Measurements from ENCODE around the gene MRPS27.

MRPS27 gene

GRCh38 chr5:72237415-72237814 lies 82.6 kb downstream of the MRPS27 start:
- H2AK5ac ChIP-seq (ENCODE audit: low read depth, low read length): no peak overlapping the region
- no CpG with 5 or more reads among the region's 2 CpGs for WGBS, 2 donors (ENCODE audit: extremely low coverage in 2 of 2, insufficient read length in 2 of 2, insufficient replicate concordance in 1 of 2)

DNA sequence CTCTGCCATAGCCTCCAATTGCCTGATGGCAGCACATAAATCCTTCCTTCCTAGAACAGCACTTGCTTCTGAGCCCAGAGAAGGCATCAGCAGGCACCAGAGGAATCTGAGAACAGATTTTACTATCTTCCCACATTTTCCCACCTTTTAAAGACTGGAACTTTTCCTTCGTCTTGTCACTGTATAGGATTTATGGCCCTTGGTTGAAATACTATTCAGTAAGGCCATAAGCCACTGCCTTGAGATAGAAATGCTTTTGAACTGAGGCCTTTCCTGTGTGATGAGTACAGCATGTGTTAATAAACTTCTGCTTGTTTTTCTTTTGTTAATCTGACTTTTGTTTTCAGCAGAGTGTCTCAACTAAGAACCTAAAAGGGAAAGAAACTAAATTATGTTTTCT lies 84.3 kb downstream of the MRPS27 start:
- peaks cover 7 to 53% of the 10 kb centered on the region in 2 donors for H3K36me3 ChIP-seq (replicated peaks in 1 of 2; ENCODE audit: control insufficient read depth in 2 of 2, insufficient read depth in 2 of 2, low read length in 2 of 2)
- H3K9ac ChIP-seq (ENCODE audit: low read depth, low read length, poor library complexity): no peak overlapping the region
- no peaks in the 10 kb centered on the region for H3K9me3 ChIP-seq (replicated peaks in 1 of 2; ENCODE audit: control insufficient read depth in 2 of 2, insufficient read depth in 1 of 2, low read depth in 1 of 2, low read length in 2 of 2)
- no peak overlapping the region for H3K23ac ChIP-seq (ENCODE audit: low read depth, low read length, poor library complexity)
- peaks cover 4 to 8% of the 10 kb centered on the region in 2 donors for H3K4me1 ChIP-seq (ENCODE audit: control insufficient read depth in 2 of 2, insufficient read depth in 1 of 2, low read depth in 1 of 2, low read length in 2 of 2)
- H2BK12ac ChIP-seq (ENCODE audit: low read length): no peak overlapping the region
- H3K4ac ChIP-seq (ENCODE audit: low read length): no peak overlapping the region
- H4K8ac ChIP-seq (ENCODE audit: low read depth, low read length): no peak overlapping the region
- no peak overlapping the region for H3K4me3 ChIP-seq (ENCODE audit: low read length in 2 of 2)
- H2AFZ ChIP-seq (ENCODE audit: low read length): no peak overlapping the region
- no peak overlapping the region for H2BK5ac ChIP-seq (ENCODE audit: low read length)
- no peak overlapping the region for H3K18ac ChIP-seq (ENCODE audit: low read length)
- no peaks in the 10 kb centered on the region for H3K27me3 ChIP-seq (ENCODE audit: control insufficient read depth in 3 of 3, insufficient read depth in 3 of 3, low read depth in 1 of 3, low read length in 3 of 3)
- no peak overlapping the region for H2BK120ac ChIP-seq (ENCODE audit: low read depth, low read length)
- no CpG with 5 or more reads among the region's 1 CpG for WGBS, 2 donors (ENCODE audit: extremely low coverage in 2 of 2, insufficient read length in 2 of 2, insufficient replicate concordance in 1 of 2)
- H3K4me2 ChIP-seq (ENCODE audit: insufficient read depth, low read length, poor library complexity, severe bottlenecking): no peak overlapping the region
- H4K91ac ChIP-seq (ENCODE audit: low read depth, low read length, poor library complexity): no peak overlapping the region
- H2BK15ac ChIP-seq (ENCODE audit: low read length): no peak overlapping the region
- H2AK5ac ChIP-seq (ENCODE audit: low read depth, low read length): no peak overlapping the region
- no peak overlapping the region for H3K27ac ChIP-seq (replicated peaks; ENCODE audit: low read length)
- no peak for DNase-seq (ENCODE audit: low spot score)
- H3K79me1 ChIP-seq (ENCODE audit: low read depth, low read length): no peaks in the 10 kb centered on the region
- no peak overlapping the region for H3K14ac ChIP-seq (ENCODE audit: low read length)

More at GRCh38 chr5:72237415-72237814, 82.6 kb downstream of the MRPS27 start:
- H3K18ac ChIP-seq (ENCODE audit: low read length): no peak overlapping the region
- H2BK15ac ChIP-seq (ENCODE audit: low read length): no peak overlapping the region
- no peaks in the 10 kb centered on the region for H3K9me3 ChIP-seq (replicated peaks in 1 of 2; ENCODE audit: control insufficient read depth in 2 of 2, insufficient read depth in 1 of 2, low read depth in 1 of 2, low read length in 2 of 2)
- H4K8ac ChIP-seq (ENCODE audit: low read depth, low read length): no peak overlapping the region
- no peak overlapping the region for H3K4me3 ChIP-seq (ENCODE audit: low read length in 2 of 2)
- H3K9ac ChIP-seq (ENCODE audit: low read depth, low read length, poor library complexity): no peak overlapping the region
- no peak overlapping the region for H3K14ac ChIP-seq (ENCODE audit: low read length)
- no peaks in the 10 kb centered on the region for H3K27me3 ChIP-seq (ENCODE audit: control insufficient read depth in 3 of 3, insufficient read depth in 3 of 3, low read depth in 1 of 3, low read length in 3 of 3)
- H2BK5ac ChIP-seq (ENCODE audit: low read length): no peak overlapping the region
- H2BK12ac ChIP-seq (ENCODE audit: low read length): no peak overlapping the region
- no peak overlapping the region for H2BK120ac ChIP-seq (ENCODE audit: low read depth, low read length)
- no peak overlapping the region for H2AFZ ChIP-seq (ENCODE audit: low read length)
- peaks cover 10 to 11% of the 10 kb centered on the region in 2 donors for H3K4me1 ChIP-seq (ENCODE audit: control insufficient read depth in 2 of 2, insufficient read depth in 1 of 2, low read depth in 1 of 2, low read length in 2 of 2)
- DNase-seq (ENCODE audit: low spot score): no peak
- no peak overlapping the region for H3K27ac ChIP-seq (replicated peaks; ENCODE audit: low read length)
- H3K23ac ChIP-seq (ENCODE audit: low read depth, low read length, poor library complexity): no peak overlapping the region
- H3K79me1 ChIP-seq (ENCODE audit: low read depth, low read length): no peaks in the 10 kb centered on the region
- no peak overlapping the region for H3K4ac ChIP-seq (ENCODE audit: low read length)
- H3K4me2 ChIP-seq (ENCODE audit: insufficient read depth, low read length, poor library complexity, severe bottlenecking): no peak overlapping the region
- peaks cover 4 to 37% of the 10 kb centered on the region in 2 donors for H3K36me3 ChIP-seq (replicated peaks in 1 of 2; ENCODE audit: control insufficient read depth in 2 of 2, insufficient read depth in 2 of 2, low read length in 2 of 2)
- no peak overlapping the region for H4K91ac ChIP-seq (ENCODE audit: low read depth, low read length, poor library complexity)

DNA sequence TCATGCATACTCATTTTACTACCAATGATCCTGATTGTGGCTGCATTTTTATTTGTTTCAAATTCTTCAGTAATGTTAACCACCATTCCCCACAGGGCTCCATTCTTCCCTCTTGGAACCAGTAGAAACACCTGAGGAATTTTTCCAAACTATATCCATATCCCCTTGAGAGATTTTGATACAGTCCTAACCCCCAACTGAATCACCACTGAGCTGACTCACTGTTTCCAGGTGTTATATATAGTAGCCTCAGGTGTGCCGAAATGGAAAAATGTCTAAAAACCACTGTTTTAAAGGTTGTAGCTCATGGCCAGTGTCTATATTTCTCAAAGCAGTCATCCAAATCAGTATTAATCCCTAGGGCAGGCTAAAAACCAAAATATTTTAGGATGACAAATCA lies 85.2 kb downstream of the MRPS27 start:
- H4K8ac ChIP-seq (ENCODE audit: low read depth, low read length): no peak overlapping the region
- peaks cover 4 to 8% of the 10 kb centered on the region in 2 donors for H3K4me1 ChIP-seq (ENCODE audit: control insufficient read depth in 2 of 2, insufficient read depth in 1 of 2, low read depth in 1 of 2, low read length in 2 of 2)
- H3K9me3 ChIP-seq (replicated peaks in 1 of 2; ENCODE audit: control insufficient read depth in 2 of 2, insufficient read depth in 1 of 2, low read depth in 1 of 2, low read length in 2 of 2): no peaks in the 10 kb centered on the region
- no peak overlapping the region for H3K4me3 ChIP-seq (ENCODE audit: low read length in 2 of 2)
- DNase-seq (ENCODE audit: low spot score): no peak
- H2BK15ac ChIP-seq (ENCODE audit: low read length): no peak overlapping the region
- no peak overlapping the region for H4K91ac ChIP-seq (ENCODE audit: low read depth, low read length, poor library complexity)
- no peak overlapping the region for H2AK5ac ChIP-seq (ENCODE audit: low read depth, low read length)
- no peak overlapping the region for H3K23ac ChIP-seq (ENCODE audit: low read depth, low read length, poor library complexity)
- H2BK120ac ChIP-seq (ENCODE audit: low read depth, low read length): no peak overlapping the region
- H2AFZ ChIP-seq (ENCODE audit: low read length): no peak overlapping the region
- no peak overlapping the region for H2BK12ac ChIP-seq (ENCODE audit: low read length)
- no peak overlapping the region for H3K9ac ChIP-seq (ENCODE audit: low read depth, low read length, poor library complexity)
- no peak overlapping the region for H3K4me2 ChIP-seq (ENCODE audit: insufficient read depth, low read length, poor library complexity, severe bottlenecking)
- H3K18ac ChIP-seq (ENCODE audit: low read length): no peak overlapping the region
- H3K36me3 ChIP-seq (replicated peaks in 1 of 2; ENCODE audit: control insufficient read depth in 2 of 2, insufficient read depth in 2 of 2, low read length in 2 of 2): peaks cover 8 to 60% of the 10 kb centered on the region in 2 donors
- no peaks in the 10 kb centered on the region for H3K27me3 ChIP-seq (ENCODE audit: control insufficient read depth in 3 of 3, insufficient read depth in 3 of 3, low read depth in 1 of 3, low read length in 3 of 3)
- WGBS, 2 donors (ENCODE audit: extremely low coverage in 2 of 2, insufficient read length in 2 of 2, insufficient replicate concordance in 1 of 2): no CpG with 5 or more reads among the region's 1 CpG
- no peak overlapping the region for H3K14ac ChIP-seq (ENCODE audit: low read length)
- H3K27ac ChIP-seq (replicated peaks; ENCODE audit: low read length): no peak overlapping the region
- no peaks in the 10 kb centered on the region for H3K79me1 ChIP-seq (ENCODE audit: low read depth, low read length)
- H2BK5ac ChIP-seq (ENCODE audit: low read length): no peak overlapping the region
- no peak overlapping the region for H3K4ac ChIP-seq (ENCODE audit: low read length)

DNA sequence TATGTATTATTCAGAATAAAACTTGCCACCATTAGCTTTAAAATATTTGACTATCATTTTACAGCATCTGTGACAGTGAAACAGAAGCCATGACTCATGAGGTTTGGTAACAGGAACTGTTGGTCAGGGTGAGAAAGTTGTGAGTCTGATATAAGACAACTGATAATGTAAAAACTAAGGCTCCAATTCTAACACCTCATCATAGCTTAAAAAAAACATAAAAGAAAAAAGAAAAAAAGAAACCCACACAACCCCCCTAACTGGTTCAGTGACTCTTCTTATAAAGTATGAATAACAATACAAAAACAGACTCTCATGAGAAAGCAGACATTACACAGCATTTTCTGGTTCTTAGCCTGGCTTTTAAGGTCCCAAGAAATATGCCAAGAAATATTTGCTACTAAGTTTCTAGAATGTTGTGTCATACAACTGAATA lies 85.8 kb downstream of the MRPS27 start:
- no peak overlapping the region for H2BK120ac ChIP-seq (ENCODE audit: low read depth, low read length)
- H4K8ac ChIP-seq (ENCODE audit: low read depth, low read length): no peak overlapping the region
- H3K14ac ChIP-seq (ENCODE audit: low read length): no peak overlapping the region
- no peak overlapping the region for H2AFZ ChIP-seq (ENCODE audit: low read length)
- H3K4ac ChIP-seq (ENCODE audit: low read length): no peak overlapping the region
- H3K18ac ChIP-seq (ENCODE audit: low read length): no peak overlapping the region
- no peak overlapping the region for H3K23ac ChIP-seq (ENCODE audit: low read depth, low read length, poor library complexity)
- DNase-seq (ENCODE audit: low spot score): no peak
- H3K4me3 ChIP-seq (ENCODE audit: low read length in 2 of 2): no peak overlapping the region
- H2AK5ac ChIP-seq (ENCODE audit: low read depth, low read length): no peak overlapping the region
- no peak overlapping the region for H3K27ac ChIP-seq (replicated peaks; ENCODE audit: low read length)
- no peak overlapping the region for H3K4me2 ChIP-seq (ENCODE audit: insufficient read depth, low read length, poor library complexity, severe bottlenecking)
- no peaks in the 10 kb centered on the region for H3K9me3 ChIP-seq (replicated peaks in 1 of 2; ENCODE audit: control insufficient read depth in 2 of 2, insufficient read depth in 1 of 2, low read depth in 1 of 2, low read length in 2 of 2)
- H4K91ac ChIP-seq (ENCODE audit: low read depth, low read length, poor library complexity): no peak overlapping the region
- no peaks in the 10 kb centered on the region for H3K79me1 ChIP-seq (ENCODE audit: low read depth, low read length)
- no peaks in the 10 kb centered on the region for H3K27me3 ChIP-seq (ENCODE audit: control insufficient read depth in 3 of 3, insufficient read depth in 3 of 3, low read depth in 1 of 3, low read length in 3 of 3)
- no peak overlapping the region for H2BK5ac ChIP-seq (ENCODE audit: low read length)
- no peak overlapping the region for H2BK15ac ChIP-seq (ENCODE audit: low read length)
- H2BK12ac ChIP-seq (ENCODE audit: low read length): no peak overlapping the region
- H3K9ac ChIP-seq (ENCODE audit: low read depth, low read length, poor library complexity): no peak overlapping the region
- peaks cover 4 to 8% of the 10 kb centered on the region in 2 donors for H3K4me1 ChIP-seq (ENCODE audit: control insufficient read depth in 2 of 2, insufficient read depth in 1 of 2, low read depth in 1 of 2, low read length in 2 of 2)
- H3K36me3 ChIP-seq (replicated peaks in 1 of 2; ENCODE audit: control insufficient read depth in 2 of 2, insufficient read depth in 2 of 2, low read length in 2 of 2): peaks cover 8 to 60% of the 10 kb centered on the region in 2 donors
